ENCODE data around the gene FICD. TPM values are rescaled to one million over a fixed set of nuclear protein-coding genes. Genes with fewer than 3 reads are reported as not detected.
A peak's percentile ranks its signal among the peaks of the same experiment; 100 is the strongest.

Gene FICD
- total and polyA plus RNA-seq, 2 of the 13 experiments (the other 11 are each of a cell fraction or from before 2014, with no cell fraction given), result 0.99 to 3.0 TPM

- TF ChIP-seq ATF4 (CRISPR knock-in tag; IDR thresholded peaks at IDR 0.05) (peak in 1 of 2 experiments; percentile 89; a peak in 2 of 4 replicates), TBL1XR1 (IDR thresholded peaks at IDR 0.05; ENCODE audit: borderline replicate concordance, low read length, partially characterized antibody) (no peak), HMG20A (CRISPR knock-in tag; IDR thresholded peaks at IDR 0.05; ENCODE audit: borderline replicate concordance) (peak; percentile 22; the same call in 1 of the 2 replicates), ZNF775 (CRISPR knock-in tag; IDR thresholded peaks at IDR 0.05; ENCODE audit: borderline replicate concordance) (no peak), SALL2 (CRISPR knock-in tag; IDR thresholded peaks at IDR 0.05) (no peak; the same call in 1 of the 2 replicates), MED8 (CRISPR knock-in tag; IDR thresholded peaks at IDR 0.05; ENCODE audit: insufficient replicate concordance) (no peak), ZSCAN20 (CRISPR knock-in tag; IDR thresholded peaks at IDR 0.05; ENCODE audit: borderline replicate concordance) (no peak), ZNF574 (CRISPR knock-in tag; IDR thresholded peaks at IDR 0.05) (no peak), ZC3H13 (CRISPR knock-in tag; IDR thresholded peaks at IDR 0.05) (no peak), ZNF143 (CRISPR knock-in tag; IDR thresholded peaks at IDR 0.05) (no peak), SETDB1 (CRISPR knock-in tag; IDR thresholded peaks at IDR 0.05; ENCODE audit: borderline replicate concordance) (no peak), ETS1 (CRISPR knock-in tag; IDR thresholded peaks at IDR 0.05) (no peak), ZSCAN31 (CRISPR knock-in tag; IDR thresholded peaks at IDR 0.05; ENCODE audit: low read depth) (no peak), GABPB1 (CRISPR knock-in tag; IDR thresholded peaks at IDR 0.05) (no peak), GRHL1 (CRISPR knock-in tag; conservative IDR thresholded peaks at IDR 0.05) (no peak), THAP9 (CRISPR knock-in tag; IDR thresholded peaks at IDR 0.05; ENCODE audit: borderline replicate concordance) (no peak), THAP7 (CRISPR knock-in tag; IDR thresholded peaks at IDR 0.05) (no peak), ZNF12 (CRISPR knock-in tag; IDR thresholded peaks at IDR 0.05) (no peak)
Observed at GRCh38 chr12:108563136-108563803, 48.2 kb downstream of the FICD start (continued).

All from HepG2 (cell line).